ENCODE results near the gene GGA3.

- TF ChIP-seq POLR2A (IDR thresholded peaks at IDR 0.05; ENCODE audit: low read depth) (no peak), EP300 (IDR thresholded peaks at IDR 0.05) (no peak), POLR2AphosphoS5 (IDR thresholded peaks at IDR 0.05) (no peak)
- TF ChIP-seq, protein P1, sequence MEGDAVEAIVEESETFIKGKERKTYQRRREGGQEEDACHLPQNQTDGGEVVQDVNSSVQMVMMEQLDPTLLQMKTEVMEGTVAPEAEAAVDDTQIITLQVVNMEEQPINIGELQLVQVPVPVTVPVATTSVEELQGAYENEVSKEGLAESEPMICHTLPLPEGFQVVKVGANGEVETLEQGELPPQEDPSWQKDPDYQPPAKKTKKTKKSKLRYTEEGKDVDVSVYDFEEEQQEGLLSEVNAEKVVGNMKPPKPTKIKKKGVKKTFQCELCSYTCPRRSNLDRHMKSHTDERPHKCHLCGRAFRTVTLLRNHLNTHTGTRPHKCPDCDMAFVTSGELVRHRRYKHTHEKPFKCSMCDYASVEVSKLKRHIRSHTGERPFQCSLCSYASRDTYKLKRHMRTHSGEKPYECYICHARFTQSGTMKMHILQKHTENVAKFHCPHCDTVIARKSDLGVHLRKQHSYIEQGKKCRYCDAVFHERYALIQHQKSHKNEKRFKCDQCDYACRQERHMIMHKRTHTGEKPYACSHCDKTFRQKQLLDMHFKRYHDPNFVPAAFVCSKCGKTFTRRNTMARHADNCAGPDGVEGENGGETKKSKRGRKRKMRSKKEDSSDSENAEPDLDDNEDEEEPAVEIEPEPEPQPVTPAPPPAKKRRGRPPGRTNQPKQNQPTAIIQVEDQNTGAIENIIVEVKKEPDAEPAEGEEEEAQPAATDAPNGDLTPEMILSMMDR (IDR thresholded peaks at IDR 0.05): no peak
These were observed 22.2 kb downstream of the GGA3 start for GRCh38 chr17:75239214-75239613.

Measured in esophagus muscularis mucosa (tissue), 4 donors.